ENCODE results near the gene SLC1A2.

DNA sequence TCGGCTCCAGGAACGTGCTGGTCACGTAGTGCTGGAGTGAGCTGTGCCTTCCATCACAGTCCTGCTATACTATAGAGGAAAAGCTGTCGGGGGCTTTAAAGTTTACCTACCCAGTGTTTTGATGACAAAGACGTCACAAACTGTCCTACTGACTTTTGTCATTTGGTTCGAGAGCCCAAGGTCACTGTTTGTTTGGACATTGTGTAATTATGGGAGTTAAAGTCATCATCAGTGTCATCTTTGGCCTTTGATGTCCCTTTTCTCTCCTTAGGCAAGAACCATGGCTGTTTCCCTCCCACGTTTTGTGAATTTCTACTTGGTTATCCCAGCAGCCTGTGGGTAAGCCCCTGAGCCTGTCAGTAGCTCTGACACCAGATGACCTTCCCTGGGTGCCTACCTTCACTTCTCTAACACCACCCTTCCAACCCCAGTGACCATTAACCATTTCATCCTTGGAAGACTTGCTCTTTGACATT is 59.3 kb downstream of the SLC1A2 start:
- TF ChIP-seq, protein P1, sequence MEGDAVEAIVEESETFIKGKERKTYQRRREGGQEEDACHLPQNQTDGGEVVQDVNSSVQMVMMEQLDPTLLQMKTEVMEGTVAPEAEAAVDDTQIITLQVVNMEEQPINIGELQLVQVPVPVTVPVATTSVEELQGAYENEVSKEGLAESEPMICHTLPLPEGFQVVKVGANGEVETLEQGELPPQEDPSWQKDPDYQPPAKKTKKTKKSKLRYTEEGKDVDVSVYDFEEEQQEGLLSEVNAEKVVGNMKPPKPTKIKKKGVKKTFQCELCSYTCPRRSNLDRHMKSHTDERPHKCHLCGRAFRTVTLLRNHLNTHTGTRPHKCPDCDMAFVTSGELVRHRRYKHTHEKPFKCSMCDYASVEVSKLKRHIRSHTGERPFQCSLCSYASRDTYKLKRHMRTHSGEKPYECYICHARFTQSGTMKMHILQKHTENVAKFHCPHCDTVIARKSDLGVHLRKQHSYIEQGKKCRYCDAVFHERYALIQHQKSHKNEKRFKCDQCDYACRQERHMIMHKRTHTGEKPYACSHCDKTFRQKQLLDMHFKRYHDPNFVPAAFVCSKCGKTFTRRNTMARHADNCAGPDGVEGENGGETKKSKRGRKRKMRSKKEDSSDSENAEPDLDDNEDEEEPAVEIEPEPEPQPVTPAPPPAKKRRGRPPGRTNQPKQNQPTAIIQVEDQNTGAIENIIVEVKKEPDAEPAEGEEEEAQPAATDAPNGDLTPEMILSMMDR (IDR thresholded peaks at IDR 0.05) = no peak
- no peak for TF ChIP-seq POLR2A (IDR thresholded peaks at IDR 0.05)
- peak in 1 of 3 donors; percentile 42 for TF ChIP-seq POLR2AphosphoS5 (IDR thresholded peaks at IDR 0.05)

Measured in breast epithelium (tissue), 3 donors.